ENCODE results near the gene SPAG16.
"Not testable (repeated sequence)": the region's sequence is repeated elsewhere in the genome, so short reads cannot be mapped to it uniquely, and the experiment has no call there.

SPAG16 gene

GRCh38 chr2:213696442-213696841 lies 412.2 kb downstream of the SPAG16 start:
- no peaks in the 10 kb centered on the region for H3K27me3 ChIP-seq (ENCODE audit: control insufficient read depth, insufficient read depth, low read length)
- H3K4me1 ChIP-seq (ENCODE audit: control insufficient read depth, insufficient read depth, low read length): no peaks in the 10 kb centered on the region
- H3K27ac ChIP-seq (ENCODE audit: low read depth, low read length): no peak overlapping the region

GRCh38 chr2:213701365-213701764 lies 417.1 kb downstream of the SPAG16 start:
- peaks cover 16% of the 10 kb centered on the region for H3K9me3 ChIP-seq (ENCODE audit: control insufficient read depth, insufficient read depth, low read length)
- H3K4me3 ChIP-seq (ENCODE audit: low read depth, low read length); H3K36me3 ChIP-seq (ENCODE audit: control insufficient read depth, insufficient read depth, low read length); H3K27ac ChIP-seq (ENCODE audit: low read depth, low read length); H3K9ac ChIP-seq (ENCODE audit: low read depth, low read length); H3K4me1 ChIP-seq (ENCODE audit: control insufficient read depth, insufficient read depth, low read length); H3K27me3 ChIP-seq (ENCODE audit: control insufficient read depth, insufficient read depth, low read length): not testable (repeated sequence)

More at GRCh38 chr2:213696442-213696841, 412.2 kb downstream of the SPAG16 start:
- H3K36me3 ChIP-seq (ENCODE audit: control insufficient read depth, insufficient read depth, low read length): no peaks in the 10 kb centered on the region
- no peak overlapping the region for H3K9ac ChIP-seq (ENCODE audit: low read depth, low read length)
- H3K4me3 ChIP-seq (ENCODE audit: low read depth, low read length): no peak overlapping the region
- peaks cover 3% of the 10 kb centered on the region for H3K9me3 ChIP-seq (ENCODE audit: control insufficient read depth, insufficient read depth, low read length)

- Histone ChIP-seq H3K9ac (ENCODE audit: low read depth, low read length) (no peak overlapping the region), H3K27me3 (ENCODE audit: control insufficient read depth, insufficient read depth, low read length) (no peaks in the 10 kb centered on the region), H3K4me3 (ENCODE audit: low read depth, low read length) (no peak overlapping the region), H3K9me3 (ENCODE audit: control insufficient read depth, insufficient read depth, low read length) (peaks cover 16% of the 10 kb centered on the region), H3K27ac (ENCODE audit: low read depth, low read length) (no peak overlapping the region), H3K36me3 (ENCODE audit: control insufficient read depth, insufficient read depth, low read length) (no peaks in the 10 kb centered on the region), H3K4me1 (ENCODE audit: control insufficient read depth, insufficient read depth, low read length) (no peaks in the 10 kb centered on the region)
Measured at GRCh38 chr2:213703406-213704098, 419.3 kb downstream of the SPAG16 start.

GRCh38 chr2:213710164-213710563 lies 425.9 kb downstream of the SPAG16 start:
- Histone ChIP-seq H3K9me3 (ENCODE audit: control insufficient read depth, insufficient read depth, low read length) (no peaks in the 10 kb centered on the region), H3K36me3 (ENCODE audit: control insufficient read depth, insufficient read depth, low read length) (no peaks in the 10 kb centered on the region), H3K27ac (ENCODE audit: low read depth, low read length) (no peak overlapping the region), H3K27me3 (ENCODE audit: control insufficient read depth, insufficient read depth, low read length) (no peaks in the 10 kb centered on the region), H3K4me1 (ENCODE audit: control insufficient read depth, insufficient read depth, low read length) (no peaks in the 10 kb centered on the region), H3K9ac (ENCODE audit: low read depth, low read length) (no peak overlapping the region), H3K4me3 (ENCODE audit: low read depth, low read length) (no peak overlapping the region)

GRCh38 chr2:213718411-213718810 lies 434.1 kb downstream of the SPAG16 start:
- H3K27me3 ChIP-seq (ENCODE audit: control insufficient read depth, insufficient read depth, low read length); H3K36me3 ChIP-seq (ENCODE audit: control insufficient read depth, insufficient read depth, low read length): not testable (repeated sequence)

GRCh38 chr2:213722565-213722964 lies 438.3 kb downstream of the SPAG16 start:
- H3K36me3 ChIP-seq (ENCODE audit: control insufficient read depth, insufficient read depth, low read length): no peaks in the 10 kb centered on the region
- no peak overlapping the region for H3K4me3 ChIP-seq (ENCODE audit: low read depth, low read length)
- H3K4me1 ChIP-seq (ENCODE audit: control insufficient read depth, insufficient read depth, low read length): peaks cover 20% of the 10 kb centered on the region
- H3K9me3 ChIP-seq (ENCODE audit: control insufficient read depth, insufficient read depth, low read length): no peaks in the 10 kb centered on the region
- H3K27me3 ChIP-seq (ENCODE audit: control insufficient read depth, insufficient read depth, low read length): no peaks in the 10 kb centered on the region
- H3K9ac ChIP-seq (ENCODE audit: low read depth, low read length): no peak overlapping the region
- H3K27ac ChIP-seq (ENCODE audit: low read depth, low read length): peak overlapping the region; percentile 56

More at GRCh38 chr2:213718411-213718810, 434.1 kb downstream of the SPAG16 start:
- H3K4me3 ChIP-seq (ENCODE audit: low read depth, low read length); H3K27ac ChIP-seq (ENCODE audit: low read depth, low read length); H3K9me3 ChIP-seq (ENCODE audit: control insufficient read depth, insufficient read depth, low read length); H3K9ac ChIP-seq (ENCODE audit: low read depth, low read length): not testable (repeated sequence)
- H3K4me1 ChIP-seq (ENCODE audit: control insufficient read depth, insufficient read depth, low read length): peaks cover 11% of the 10 kb centered on the region

GRCh38 chr2:213723041-213723560 lies 438.8 kb downstream of the SPAG16 start:
- no peaks in the 10 kb centered on the region for H3K27me3 ChIP-seq (ENCODE audit: control insufficient read depth, insufficient read depth, low read length)
- no peaks in the 10 kb centered on the region for H3K9me3 ChIP-seq (ENCODE audit: control insufficient read depth, insufficient read depth, low read length)
- peaks cover 20% of the 10 kb centered on the region for H3K4me1 ChIP-seq (ENCODE audit: control insufficient read depth, insufficient read depth, low read length)
- H3K9ac ChIP-seq (ENCODE audit: low read depth, low read length): no peak overlapping the region
- peak overlapping the region; percentile 56 for H3K27ac ChIP-seq (ENCODE audit: low read depth, low read length)
- H3K4me3 ChIP-seq (ENCODE audit: low read depth, low read length): no peak overlapping the region
- no peaks in the 10 kb centered on the region for H3K36me3 ChIP-seq (ENCODE audit: control insufficient read depth, insufficient read depth, low read length)

- Histone ChIP-seq H3K4me3 (ENCODE audit: low read depth, low read length) (no peak overlapping the region), H3K4me1 (ENCODE audit: control insufficient read depth, insufficient read depth, low read length) (peaks cover 20% of the 10 kb centered on the region), H3K36me3 (ENCODE audit: control insufficient read depth, insufficient read depth, low read length) (no peaks in the 10 kb centered on the region), H3K27me3 (ENCODE audit: control insufficient read depth, insufficient read depth, low read length) (no peaks in the 10 kb centered on the region), H3K9ac (ENCODE audit: low read depth, low read length) (no peak overlapping the region), H3K27ac (ENCODE audit: low read depth, low read length) (peak overlapping the region; percentile 56), H3K9me3 (ENCODE audit: control insufficient read depth, insufficient read depth, low read length) (no peaks in the 10 kb centered on the region)
Measured at GRCh38 chr2:213723707-213724106, 439.4 kb downstream of the SPAG16 start.

- Histone ChIP-seq H3K27ac (ENCODE audit: low read depth, low read length) (no peak overlapping the region), H3K27me3 (ENCODE audit: control insufficient read depth, insufficient read depth, low read length) (no peaks in the 10 kb centered on the region), H3K9ac (ENCODE audit: low read depth, low read length) (no peak overlapping the region), H3K9me3 (ENCODE audit: control insufficient read depth, insufficient read depth, low read length) (no peaks in the 10 kb centered on the region), H3K36me3 (ENCODE audit: control insufficient read depth, insufficient read depth, low read length) (no peaks in the 10 kb centered on the region), H3K4me1 (ENCODE audit: control insufficient read depth, insufficient read depth, low read length) (peaks cover 20% of the 10 kb centered on the region), H3K4me3 (ENCODE audit: low read depth, low read length) (no peak overlapping the region)
Measured at GRCh38 chr2:213726101-213726500, 441.8 kb downstream of the SPAG16 start.

- Histone ChIP-seq H3K4me3 (ENCODE audit: low read depth, low read length) (no peak overlapping the region), H3K36me3 (ENCODE audit: control insufficient read depth, insufficient read depth, low read length) (no peaks in the 10 kb centered on the region), H3K9me3 (ENCODE audit: control insufficient read depth, insufficient read depth, low read length) (no peaks in the 10 kb centered on the region), H3K27me3 (ENCODE audit: control insufficient read depth, insufficient read depth, low read length) (no peaks in the 10 kb centered on the region), H3K4me1 (ENCODE audit: control insufficient read depth, insufficient read depth, low read length) (no peaks in the 10 kb centered on the region), H3K9ac (ENCODE audit: low read depth, low read length) (no peak overlapping the region), H3K27ac (ENCODE audit: low read depth, low read length) (no peak overlapping the region)
Measured at GRCh38 chr2:213733893-213734292, 449.6 kb downstream of the SPAG16 start.

- Histone ChIP-seq H3K4me1 (ENCODE audit: control insufficient read depth, insufficient read depth, low read length) (no peaks in the 10 kb centered on the region), H3K36me3 (ENCODE audit: control insufficient read depth, insufficient read depth, low read length) (no peaks in the 10 kb centered on the region), H3K9ac (ENCODE audit: low read depth, low read length) (no peak overlapping the region), H3K9me3 (ENCODE audit: control insufficient read depth, insufficient read depth, low read length) (no peaks in the 10 kb centered on the region), H3K27me3 (ENCODE audit: control insufficient read depth, insufficient read depth, low read length) (no peaks in the 10 kb centered on the region), H3K27ac (ENCODE audit: low read depth, low read length) (no peak overlapping the region), H3K4me3 (ENCODE audit: low read depth, low read length) (no peak overlapping the region)
Measured at GRCh38 chr2:213740453-213740852, 456.2 kb downstream of the SPAG16 start.
